ENCODE results near the gene KRTAP2-3. TPM values are rescaled to one million over a fixed set of nuclear protein-coding genes. Genes with fewer than 3 reads are reported as not detected.
A peak's percentile ranks its signal among the peaks of the same experiment; 100 is the strongest.
"Not testable (repeated sequence)": the region's sequence is repeated elsewhere in the genome, so short reads cannot be mapped to it uniquely, and the experiment has no call there.

The KRTAP2-3 gene
- total RNA-seq, 1 donor from 2014 or later = not detected

DNA sequence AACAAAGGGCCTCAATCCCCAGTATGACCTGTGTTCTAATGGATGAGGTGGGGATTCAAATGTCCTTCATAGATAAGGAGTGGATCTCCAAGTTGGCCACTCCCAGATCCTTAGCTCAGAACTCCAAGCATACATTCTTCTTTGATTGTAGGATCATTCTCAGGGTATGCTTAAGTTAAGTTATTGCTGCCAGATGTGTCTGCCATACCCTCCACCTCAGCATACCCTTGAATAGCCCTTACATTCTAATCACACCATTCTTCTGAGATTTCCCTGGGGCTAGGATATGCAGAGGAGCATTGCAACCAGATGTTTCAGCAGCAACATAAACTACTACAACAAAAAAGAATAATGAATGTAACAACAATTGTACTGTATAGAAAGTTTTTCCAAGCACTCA lies 7.4 kb upstream of the KRTAP2-3 start:
- no peaks in the 10 kb centered on the region for H3K36me3 Mint-ChIP-seq
- no peak for TF ChIP-seq CTCF (conservative IDR thresholded peaks at IDR 0.05)
- DNase-seq (ENCODE audit: extremely low spot score, unreplicated experiment) = no peak
- no peak overlapping the region for H3K4me3 Mint-ChIP-seq
- peak overlapping the region; percentile 14 for H3K27ac Mint-ChIP-seq
- H3K27me3 Mint-ChIP-seq = no peaks in the 10 kb centered on the region
- no peaks in the 10 kb centered on the region for H3K9me3 Mint-ChIP-seq
- H3K4me1 Mint-ChIP-seq (ENCODE audit: unreplicated experiment) = peaks cover 9% of the 10 kb centered on the region

DNA sequence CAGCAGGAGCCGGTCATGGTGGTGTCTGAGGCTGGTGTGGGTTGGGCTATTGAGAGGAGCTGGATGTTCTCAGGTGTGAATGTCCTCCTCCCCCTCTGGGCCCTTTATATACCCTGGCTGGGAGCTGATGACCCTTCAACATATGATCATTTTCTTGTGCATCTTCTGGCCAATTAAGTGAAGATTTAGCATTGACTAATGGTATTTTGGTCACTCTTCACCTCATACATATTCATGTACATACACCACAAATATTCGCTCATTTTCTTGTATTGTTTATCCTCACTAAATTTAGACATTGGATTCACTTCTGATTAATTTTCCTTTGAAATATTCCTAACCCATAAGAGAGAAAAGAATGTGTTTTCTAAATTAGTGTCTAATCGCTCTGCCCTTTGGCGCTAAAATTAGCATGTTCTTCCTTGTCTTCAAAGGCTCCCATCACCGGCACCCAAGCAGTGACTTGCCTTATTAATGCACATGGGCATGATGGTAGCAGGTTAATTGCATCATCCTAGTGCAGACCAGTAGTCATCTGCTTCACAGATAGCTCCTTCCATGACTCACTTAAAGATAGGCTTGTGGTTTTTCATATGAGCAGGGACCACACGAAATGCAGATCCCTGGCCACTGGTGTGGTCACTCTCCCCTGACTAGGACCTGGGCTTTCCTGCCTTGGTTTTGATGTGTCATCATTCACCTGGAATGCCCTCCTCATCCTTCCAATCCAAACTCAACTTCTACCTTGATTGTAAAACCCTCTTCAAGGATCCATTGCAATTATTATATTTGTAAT lies 6.1 kb upstream of the KRTAP2-3 start, which contains the start of gene KRTAP2-4:
KRTAP2-4 (minus strand) TSS at position 51 of the 796 bp plus-strand sequence; CDS start at position 17, 34 bp downstream.
- H3K27me3 Mint-ChIP-seq = no peaks in the 10 kb centered on the region
- no peak for TF ChIP-seq CTCF (conservative IDR thresholded peaks at IDR 0.05)
- H3K4me1 Mint-ChIP-seq (ENCODE audit: unreplicated experiment) = peaks cover 16% of the 10 kb centered on the region
- no peak within 1 kb of the TSS for H3K27ac Mint-ChIP-seq
- H3K36me3 Mint-ChIP-seq = no peaks in the 10 kb centered on the region
- no peak for DNase-seq (ENCODE audit: extremely low spot score, unreplicated experiment)
- H3K9me3 Mint-ChIP-seq = no peaks in the 10 kb centered on the region
- no peak within 1 kb of the TSS for H3K4me3 Mint-ChIP-seq

- H3K4me3 Mint-ChIP-seq; H3K9me3 Mint-ChIP-seq; H3K27me3 Mint-ChIP-seq; H3K36me3 Mint-ChIP-seq; DNase-seq (ENCODE audit: extremely low spot score, unreplicated experiment); H3K27ac Mint-ChIP-seq: not testable (repeated sequence)
- H3K4me1 Mint-ChIP-seq (ENCODE audit: unreplicated experiment) = peaks cover 21% of the 10 kb centered on the region
These were observed 5.2 kb upstream of the KRTAP2-3 start for GRCh38 chr17:41065016-41065689.

DNA sequence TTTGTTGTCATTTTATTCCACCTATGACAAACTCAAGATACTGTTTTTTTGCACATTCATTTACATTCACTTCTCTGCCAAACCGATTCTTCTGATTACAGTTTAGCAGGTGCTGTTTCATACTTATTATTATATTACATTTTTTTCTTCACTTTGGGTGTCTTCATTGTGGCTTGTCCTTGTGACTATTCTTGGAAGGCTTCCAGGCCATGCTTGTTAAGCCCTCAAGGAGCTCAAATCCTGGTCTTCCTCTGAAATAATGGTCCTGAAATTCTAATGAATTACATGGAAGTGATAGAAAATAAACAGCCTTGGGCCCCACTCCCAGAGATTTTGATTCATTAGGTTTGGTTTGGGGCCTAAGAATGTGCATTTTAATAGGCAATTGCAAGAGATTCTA lies 4.4 kb upstream of the KRTAP2-3 start:
- Mint-ChIP-seq H3K4me3 (no peak overlapping the region), H3K4me1 (ENCODE audit: unreplicated experiment) (peaks cover 26% of the 10 kb centered on the region), H3K9me3 (peaks cover 5% of the 10 kb centered on the region), H3K27me3 (no peaks in the 10 kb centered on the region), H3K36me3 (no peaks in the 10 kb centered on the region), H3K27ac (no peak overlapping the region)
- no peak for TF ChIP-seq CTCF (conservative IDR thresholded peaks at IDR 0.05)
- no peak for DNase-seq (ENCODE audit: extremely low spot score, unreplicated experiment)

DNA sequence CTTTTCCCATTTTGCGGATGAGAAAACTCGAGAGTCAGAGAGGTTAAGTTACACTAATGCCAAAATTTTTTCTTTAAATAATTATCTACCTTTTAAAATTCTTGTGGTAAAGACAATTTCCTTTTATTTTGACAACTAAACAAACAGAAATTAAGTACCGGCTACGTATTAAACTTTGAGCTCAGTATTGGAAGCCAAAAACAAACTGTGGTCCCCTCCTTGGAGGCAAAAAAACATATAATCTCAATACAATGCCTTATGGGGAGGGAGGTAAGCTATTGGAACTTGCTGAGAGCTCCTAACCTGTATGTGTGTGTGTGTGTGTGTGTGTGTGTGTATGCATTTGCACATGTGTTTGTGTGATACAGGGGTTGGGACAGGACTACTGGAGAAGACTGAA lies 3.5 kb upstream of the KRTAP2-3 start:
- no peak for TF ChIP-seq CTCF (conservative IDR thresholded peaks at IDR 0.05)
- Mint-ChIP-seq H3K36me3 (no peaks in the 10 kb centered on the region), H3K9me3 (peaks cover 5% of the 10 kb centered on the region), H3K4me1 (ENCODE audit: unreplicated experiment) (peaks cover 27% of the 10 kb centered on the region), H3K27me3 (no peaks in the 10 kb centered on the region), H3K4me3 (no peak overlapping the region), H3K27ac (no peak overlapping the region)
- no peak for DNase-seq (ENCODE audit: extremely low spot score, unreplicated experiment)

GRCh38 chr17:41061964-41062363 lies 2.0 kb upstream of the KRTAP2-3 start:
- no peak for DNase-seq (ENCODE audit: extremely low spot score, unreplicated experiment)
- Mint-ChIP-seq H3K4me3 (no peak overlapping the region), H3K4me1 (ENCODE audit: unreplicated experiment) (peaks cover 20% of the 10 kb centered on the region), H3K9me3 (peaks cover 10% of the 10 kb centered on the region), H3K27ac (no peak overlapping the region), H3K27me3 (no peaks in the 10 kb centered on the region), H3K36me3 (no peaks in the 10 kb centered on the region)
- TF ChIP-seq CTCF (conservative IDR thresholded peaks at IDR 0.05) = no peak

GRCh38 chr17:41059276-41060051 lies 450 bp downstream of the KRTAP2-3 start:
- H3K4me3 Mint-ChIP-seq; H3K27ac Mint-ChIP-seq; H3K27me3 Mint-ChIP-seq; H3K36me3 Mint-ChIP-seq; DNase-seq (ENCODE audit: extremely low spot score, unreplicated experiment); H3K9me3 Mint-ChIP-seq: not testable (repeated sequence)
- H3K4me1 Mint-ChIP-seq (ENCODE audit: unreplicated experiment) = peaks cover 18% of the 10 kb centered on the region
